SK-N-SH treated with all-trans-retinoic acid at 6 μM for 48 hours (cell line): ENCODE measurements around the gene IGF2BP1.
"Not testable (repeated sequence)": the region's sequence is repeated elsewhere in the genome, so short reads cannot be mapped to it uniquely, and the experiment has no call there.

Experiments
- ATAC-seq: fragments of 200-7000 bp; cut with Tn5 transposase; 3 replicates; pipeline ENCODE4 v1.9.1; 2020; ENCODE audit warnings: mild to moderate bottlenecking, moderate library complexity
- ARNTL ChIP-seq: fragments of 450-650 bp; formaldehyde crosslinking; IDR thresholded peaks from 2 replicates; pipeline ENCODE4 v1.5.0; 2020; ENCODE audit warnings: low read depth, mild to moderate bottlenecking, moderate library complexity, borderline replicate concordance
- CSDC2 ChIP-seq: fragments of 250-450 bp; sonication (Bioruptor Pico); IDR thresholded peaks from 2 replicates; pipeline ENCODE4 v1.5.0; 2020; ENCODE audit warnings: mild to moderate bottlenecking, moderate library complexity
- ESRRG ChIP-seq: fragments of 250-450 bp; sonication (Bioruptor Pico); IDR thresholded peaks from 2 replicates; pipeline ENCODE4 v1.6.1; 2021; ENCODE audit warnings: mild to moderate bottlenecking
- GLIS3 ChIP-seq: fragments of 250-450 bp; sonication (Bioruptor Pico); IDR thresholded peaks from 2 replicates; pipeline ENCODE4 v1.5.0; 2020; ENCODE audit warnings: mild to moderate bottlenecking, moderate library complexity
- ISL1 ChIP-seq: fragments of 250-450 bp; sonication (Bioruptor Pico); IDR thresholded peaks from 2 replicates; pipeline ENCODE4 v2.1.2; 2022; ENCODE audit warnings: mild to moderate bottlenecking, moderate library complexity
- OSR1 ChIP-seq: fragments of 250-450 bp; sonication (Bioruptor Pico); IDR thresholded peaks from 2 replicates; pipeline ENCODE4 v1.8.0; 2022; ENCODE audit warnings: moderate library complexity, mild to moderate bottlenecking, inconsistent platforms
- PPARA ChIP-seq: fragments of 250-450 bp; sonication (Bioruptor Pico); IDR thresholded peaks from 2 replicates; pipeline ENCODE4 v1.5.0; 2020; ENCODE audit warnings: mild to moderate bottlenecking, borderline replicate concordance
- RARB ChIP-seq: fragments of 250-450 bp; sonication (Bioruptor Pico); IDR thresholded peaks from 2 replicates; pipeline ENCODE4 v1.8.0; 2021; ENCODE audit warnings: mild to moderate bottlenecking, moderate library complexity
- SNAI2 ChIP-seq: fragments of 250-450 bp; sonication (Bioruptor Pico); IDR thresholded peaks from 2 replicates; pipeline ENCODE4 v1.5.0; 2020; ENCODE audit warnings: mild to moderate bottlenecking, moderate library complexity
- TCF4 ChIP-seq: fragments of 250-450 bp; sonication (Bioruptor Pico); IDR thresholded peaks from 2 replicates; pipeline ENCODE4 v1.8.0; 2021; ENCODE audit warnings: mild to moderate bottlenecking, moderate library complexity, borderline replicate concordance
- TOX ChIP-seq: fragments of 250-450 bp; sonication (Bioruptor Pico); IDR thresholded peaks from 2 replicates; pipeline ENCODE4 v1.8.0; 2021; ENCODE audit warnings: mild to moderate bottlenecking, moderate library complexity, borderline replicate concordance
- ZC3H10 ChIP-seq: fragments of 250-450 bp; sonication (Bioruptor Pico); IDR thresholded peaks from 2 replicates; pipeline ENCODE4 v1.5.1; 2021; ENCODE audit warnings: mild to moderate bottlenecking, moderate library complexity
- ZFP3 ChIP-seq: fragments of 250-450 bp; sonication (Bioruptor Pico); IDR thresholded peaks from 2 replicates; pipeline ENCODE4 v1.5.0; 2020; ENCODE audit warnings: mild to moderate bottlenecking, moderate library complexity
- ZFP30 ChIP-seq: fragments of 450-650 bp; formaldehyde crosslinking; IDR thresholded peaks from 2 replicates; pipeline ENCODE4 v1.5.0; 2022; ENCODE audit warnings: mild to moderate bottlenecking, moderate library complexity
- ZNF565 ChIP-seq: fragments of 450-650 bp; formaldehyde crosslinking; conservative IDR thresholded peaks from 2 replicates; pipeline ENCODE4 v1.5.0; 2020; ENCODE audit warnings: low read depth, mild to moderate bottlenecking, moderate library complexity
- ZNF70 ChIP-seq: fragments of 450-650 bp; formaldehyde crosslinking; IDR thresholded peaks from 2 replicates; pipeline ENCODE4 v1.5.0; 2020; ENCODE audit warnings: mild to moderate bottlenecking, moderate library complexity
- ZNF8 ChIP-seq: fragments of 450-650 bp; formaldehyde crosslinking; IDR thresholded peaks from 2 replicates; pipeline ENCODE4 v1.5.0; 2020; ENCODE audit warnings: mild to moderate bottlenecking, moderate library complexity
- TF ChIP-seq, protein P1 (sequence below): fragments of 250-450 bp; sonication (Bioruptor Pico); IDR thresholded peaks from 2 replicates; pipeline ENCODE4 v1.5.1; 2021; ENCODE audit warnings: mild to moderate bottlenecking, moderate library complexity
- TF ChIP-seq, protein P2 (sequence below): fragments of 250-450 bp; sonication (Bioruptor Pico); IDR thresholded peaks from 2 replicates; pipeline ENCODE4 v1.5.1; 2020; ENCODE audit warnings: low read depth, mild to moderate bottlenecking, moderate library complexity
- TF ChIP-seq, protein P3 (sequence below): fragments of 250-450 bp; sonication (Bioruptor Pico); IDR thresholded peaks from 2 replicates; pipeline ENCODE4 v1.8.0; 2021; ENCODE audit warnings: low read depth, mild to moderate bottlenecking, moderate library complexity, borderline replicate concordance
- TF ChIP-seq, protein P4 (sequence below): fragments of 250-450 bp; sonication (Bioruptor Pico); IDR thresholded peaks from 2 replicates; pipeline ENCODE4 v1.8.0; 2020; ENCODE audit warnings: mild to moderate bottlenecking, moderate library complexity, borderline replicate concordance

The IGF2BP1 gene

DNA sequence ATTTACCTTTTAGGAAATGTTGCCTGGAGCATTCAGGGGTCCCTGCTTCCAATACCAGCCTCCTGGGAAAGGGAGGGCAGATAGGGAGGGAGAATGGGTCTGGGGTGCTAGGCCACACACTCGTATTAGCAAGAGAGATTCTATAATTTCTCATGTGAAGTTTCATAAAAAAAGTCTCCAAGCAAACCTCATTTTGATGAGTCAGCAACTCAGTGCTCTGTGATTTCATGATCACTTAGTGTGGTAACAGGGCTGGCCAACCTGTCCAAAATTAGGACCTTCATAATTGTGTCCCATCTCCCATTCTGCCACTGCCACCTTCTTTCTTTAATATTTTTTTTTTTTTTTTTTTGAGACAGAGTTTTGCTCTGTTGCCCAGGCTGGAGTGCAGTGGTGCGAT lies 41.4 kb downstream of the IGF2BP1 start:
- no peak for TF ChIP-seq TCF4 (CRISPR knock-in tag)
- TF ChIP-seq ZFP3: no peak
- no peak for TF ChIP-seq OSR1
- TF ChIP-seq ZNF70: no peak
- no peak for TF ChIP-seq CSDC2 (CRISPR knock-in tag)
- no peak for TF ChIP-seq ZC3H10 (CRISPR knock-in tag)
- no peak for TF ChIP-seq ZNF565 (CRISPR knock-in tag)
- TF ChIP-seq, all 23 proteins: peak for 0
- ATAC-seq: no peak

DNA sequence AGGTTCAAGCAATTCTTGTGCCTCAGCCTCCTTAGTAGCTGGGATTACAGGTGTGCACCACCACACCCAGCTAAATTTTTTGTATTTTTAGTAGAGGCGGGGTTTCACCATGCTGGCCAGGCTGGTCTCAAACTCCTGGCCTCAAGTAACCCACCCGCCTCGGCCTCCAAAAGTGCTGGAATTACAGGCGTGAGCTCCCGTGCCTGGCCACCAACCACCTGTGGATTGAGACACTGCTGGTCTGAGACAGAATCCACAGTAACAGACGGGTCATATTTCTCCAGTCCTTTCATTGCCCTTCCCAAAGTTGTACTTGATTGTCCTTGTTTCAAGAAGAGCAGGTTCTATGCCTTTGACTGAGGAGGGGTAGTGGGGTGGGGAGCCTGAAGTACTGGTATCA lies 42.3 kb downstream of the IGF2BP1 start:
- not testable (repeated sequence) for ATAC-seq

DNA sequence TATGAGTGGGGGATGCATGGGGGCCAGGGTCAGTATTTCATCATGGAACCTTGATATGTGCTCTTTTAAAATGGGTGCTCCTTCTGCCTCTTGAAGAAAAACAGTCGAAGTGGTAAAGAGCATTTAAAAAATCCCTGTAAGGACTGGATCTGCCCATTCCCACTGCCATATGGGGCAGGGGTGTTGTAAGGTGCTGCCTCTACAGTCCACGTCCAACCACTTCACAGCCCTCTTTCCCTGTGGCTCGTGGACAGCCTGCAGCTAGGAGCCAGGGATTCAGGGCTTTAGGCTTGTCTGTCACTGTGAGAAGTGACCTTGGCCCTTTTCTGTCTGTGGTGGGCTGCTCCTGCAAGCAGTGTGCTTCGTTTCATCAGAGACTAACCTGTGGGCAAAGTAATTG lies 44.3 kb downstream of the IGF2BP1 start:
- ATAC-seq: no peak
- TF ChIP-seq PPARA (CRISPR knock-in tag): no peak
- TF ChIP-seq, protein P1, sequence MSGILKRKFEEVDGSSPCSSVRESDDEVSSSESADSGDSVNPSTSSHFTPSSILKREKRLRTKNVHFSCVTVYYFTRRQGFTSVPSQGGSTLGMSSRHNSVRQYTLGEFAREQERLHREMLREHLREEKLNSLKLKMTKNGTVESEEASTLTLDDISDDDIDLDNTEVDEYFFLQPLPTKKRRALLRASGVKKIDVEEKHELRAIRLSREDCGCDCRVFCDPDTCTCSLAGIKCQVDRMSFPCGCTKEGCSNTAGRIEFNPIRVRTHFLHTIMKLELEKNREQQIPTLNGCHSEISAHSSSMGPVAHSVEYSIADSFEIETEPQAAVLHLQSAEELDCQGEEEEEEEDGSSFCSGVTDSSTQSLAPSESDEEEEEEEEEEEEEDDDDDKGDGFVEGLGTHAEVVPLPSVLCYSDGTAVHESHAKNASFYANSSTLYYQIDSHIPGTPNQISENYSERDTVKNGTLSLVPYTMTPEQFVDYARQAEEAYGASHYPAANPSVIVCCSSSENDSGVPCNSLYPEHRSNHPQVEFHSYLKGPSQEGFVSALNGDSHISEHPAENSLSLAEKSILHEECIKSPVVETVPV (CRISPR knock-in tag): no peak
- TF ChIP-seq ARNTL (CRISPR knock-in tag): no peak
- TF ChIP-seq SNAI2 (CRISPR knock-in tag): no peak
- no peak for TF ChIP-seq ZNF70
- TF ChIP-seq ZNF8: no peak
- no peak for TF ChIP-seq ZFP30 (CRISPR knock-in tag)
- TF ChIP-seq, protein P2, sequence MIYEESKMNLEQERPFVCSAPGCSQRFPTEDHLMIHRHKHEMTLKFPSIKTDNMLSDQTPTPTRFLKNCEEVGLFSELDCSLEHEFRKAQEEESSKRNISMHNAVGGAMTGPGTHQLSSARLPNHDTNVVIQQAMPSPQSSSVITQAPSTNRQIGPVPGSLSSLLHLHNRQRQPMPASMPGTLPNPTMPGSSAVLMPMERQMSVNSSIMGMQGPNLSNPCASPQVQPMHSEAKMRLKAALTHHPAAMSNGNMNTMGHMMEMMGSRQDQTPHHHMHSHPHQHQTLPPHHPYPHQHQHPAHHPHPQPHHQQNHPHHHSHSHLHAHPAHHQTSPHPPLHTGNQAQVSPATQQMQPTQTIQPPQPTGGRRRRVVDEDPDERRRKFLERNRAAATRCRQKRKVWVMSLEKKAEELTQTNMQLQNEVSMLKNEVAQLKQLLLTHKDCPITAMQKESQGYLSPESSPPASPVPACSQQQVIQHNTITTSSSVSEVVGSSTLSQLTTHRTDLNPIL (CRISPR knock-in tag): no peak
- TF ChIP-seq ZFP3: no peak
- no peak for TF ChIP-seq TCF4 (CRISPR knock-in tag)

DNA sequence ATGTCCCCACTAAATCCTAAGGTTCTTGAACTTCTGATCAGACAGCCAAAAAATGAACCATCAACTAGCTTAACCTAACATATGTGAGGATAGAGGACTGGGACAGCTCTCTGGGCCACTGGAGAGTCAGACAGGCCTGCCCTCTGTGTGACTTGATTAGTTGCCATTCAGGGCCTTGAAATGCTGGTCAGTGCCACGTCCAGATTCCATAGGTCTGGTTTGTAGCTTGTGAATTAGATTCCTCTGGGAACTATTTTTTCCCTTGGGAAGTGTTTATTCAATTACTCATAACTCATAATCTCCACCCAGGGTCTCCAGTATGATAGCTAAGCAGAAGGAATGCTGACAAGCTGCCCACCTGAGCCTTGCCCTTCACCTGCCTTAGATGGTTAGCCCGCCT lies 48.2 kb downstream of the IGF2BP1 start:
- ATAC-seq: no peak
- TF ChIP-seq, protein P1 (CRISPR knock-in tag): no peak
- no peak for TF ChIP-seq TCF4 (CRISPR knock-in tag)
- TF ChIP-seq, protein P3, sequence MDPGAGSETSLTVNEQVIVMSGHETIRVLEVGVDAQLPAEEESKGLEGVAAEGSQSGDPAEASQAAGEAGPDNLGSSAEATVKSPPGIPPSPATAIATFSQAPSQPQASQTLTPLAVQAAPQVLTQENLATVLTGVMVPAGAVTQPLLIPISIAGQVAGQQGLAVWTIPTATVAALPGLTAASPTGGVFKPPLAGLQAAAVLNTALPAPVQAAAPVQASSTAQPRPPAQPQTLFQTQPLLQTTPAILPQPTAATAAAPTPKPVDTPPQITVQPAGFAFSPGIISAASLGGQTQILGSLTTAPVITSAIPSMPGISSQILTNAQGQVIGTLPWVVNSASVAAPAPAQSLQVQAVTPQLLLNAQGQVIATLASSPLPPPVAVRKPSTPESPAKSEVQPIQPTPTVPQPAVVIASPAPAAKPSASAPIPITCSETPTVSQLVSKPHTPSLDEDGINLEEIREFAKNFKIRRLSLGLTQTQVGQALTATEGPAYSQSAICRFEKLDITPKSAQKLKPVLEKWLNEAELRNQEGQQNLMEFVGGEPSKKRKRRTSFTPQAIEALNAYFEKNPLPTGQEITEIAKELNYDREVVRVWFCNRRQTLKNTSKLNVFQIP: no peak
- no peak for TF ChIP-seq ISL1
- TF ChIP-seq RARB: no peak
- TF ChIP-seq ESRRG (CRISPR knock-in tag): no peak

DNA sequence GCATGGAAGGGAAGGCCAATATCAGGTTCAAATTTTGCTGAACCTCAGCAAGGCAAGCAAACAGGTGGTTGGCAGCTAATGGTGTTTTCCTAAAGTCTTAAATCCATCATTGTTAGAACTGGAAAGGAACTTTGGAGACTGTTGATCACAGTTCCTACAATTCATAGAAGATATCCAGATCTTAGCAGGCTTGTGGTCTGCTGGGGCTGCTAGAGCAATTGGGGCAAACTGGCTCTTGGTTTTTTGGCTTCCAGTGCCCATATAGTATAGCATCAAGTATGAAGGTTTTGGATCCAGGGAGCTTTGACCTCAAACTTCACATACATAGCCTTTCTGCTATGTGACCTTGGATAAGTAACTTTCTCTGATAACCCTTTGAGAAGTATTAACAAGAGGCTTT lies 49.7 kb downstream of the IGF2BP1 start:
- TF ChIP-seq, protein P2 (CRISPR knock-in tag): no peak
- no peak for TF ChIP-seq TOX (CRISPR knock-in tag)
- TF ChIP-seq ZFP30 (CRISPR knock-in tag): no peak
- no peak for TF ChIP-seq CSDC2 (CRISPR knock-in tag)
- no peak for TF ChIP-seq RARB
- TF ChIP-seq GLIS3 (CRISPR knock-in tag): no peak
- TF ChIP-seq ARNTL (CRISPR knock-in tag): no peak
- TF ChIP-seq TCF4 (CRISPR knock-in tag): no peak
- TF ChIP-seq, protein P1 (CRISPR knock-in tag): no peak
- TF ChIP-seq SNAI2 (CRISPR knock-in tag): no peak
- no peak for TF ChIP-seq ISL1
- no peak for TF ChIP-seq OSR1
- no peak for TF ChIP-seq ZFP3
- no peak for TF ChIP-seq ZNF70
- TF ChIP-seq ESRRG (CRISPR knock-in tag): no peak
- no peak for TF ChIP-seq ZNF565 (CRISPR knock-in tag)
- no peak for TF ChIP-seq ZC3H10 (CRISPR knock-in tag)
- TF ChIP-seq, protein P4, sequence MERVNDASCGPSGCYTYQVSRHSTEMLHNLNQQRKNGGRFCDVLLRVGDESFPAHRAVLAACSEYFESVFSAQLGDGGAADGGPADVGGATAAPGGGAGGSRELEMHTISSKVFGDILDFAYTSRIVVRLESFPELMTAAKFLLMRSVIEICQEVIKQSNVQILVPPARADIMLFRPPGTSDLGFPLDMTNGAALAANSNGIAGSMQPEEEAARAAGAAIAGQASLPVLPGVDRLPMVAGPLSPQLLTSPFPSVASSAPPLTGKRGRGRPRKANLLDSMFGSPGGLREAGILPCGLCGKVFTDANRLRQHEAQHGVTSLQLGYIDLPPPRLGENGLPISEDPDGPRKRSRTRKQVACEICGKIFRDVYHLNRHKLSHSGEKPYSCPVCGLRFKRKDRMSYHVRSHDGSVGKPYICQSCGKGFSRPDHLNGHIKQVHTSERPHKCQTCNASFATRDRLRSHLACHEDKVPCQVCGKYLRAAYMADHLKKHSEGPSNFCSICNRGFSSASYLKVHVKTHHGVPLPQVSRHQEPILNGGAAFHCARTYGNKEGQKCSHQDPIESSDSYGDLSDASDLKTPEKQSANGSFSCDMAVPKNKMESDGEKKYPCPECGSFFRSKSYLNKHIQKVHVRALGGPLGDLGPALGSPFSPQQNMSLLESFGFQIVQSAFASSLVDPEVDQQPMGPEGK (CRISPR knock-in tag): no peak
- no peak for TF ChIP-seq PPARA (CRISPR knock-in tag)
- ATAC-seq: no peak
